T47D (cell line): ENCODE measurements around the gene CPEB4.

ENCODE experiments used
- DNase-seq, 2 experiments: peaks; one replicate each; pipeline versions ENCODE4 v3.0.0 to v3.0.0-alpha.2; 2011 to 2012; ENCODE audit warnings: low read depth in 1 of 2, low spot score in 1 of 2
- JUND ChIP-seq: IDR thresholded peaks from 2 replicates; pipeline ENCODE4 v1.6.1; 2012; ENCODE audit warnings: low read depth
- in situ Hi-C: cut with HindIII; loops from 2 replicates; pipeline ENCODE4 v1.10.0; 2016; ENCODE audit warnings: low sequenced_read_pairs, low pct_unique_long_range_greater_than_20kb

CPEB4 gene

DNA sequence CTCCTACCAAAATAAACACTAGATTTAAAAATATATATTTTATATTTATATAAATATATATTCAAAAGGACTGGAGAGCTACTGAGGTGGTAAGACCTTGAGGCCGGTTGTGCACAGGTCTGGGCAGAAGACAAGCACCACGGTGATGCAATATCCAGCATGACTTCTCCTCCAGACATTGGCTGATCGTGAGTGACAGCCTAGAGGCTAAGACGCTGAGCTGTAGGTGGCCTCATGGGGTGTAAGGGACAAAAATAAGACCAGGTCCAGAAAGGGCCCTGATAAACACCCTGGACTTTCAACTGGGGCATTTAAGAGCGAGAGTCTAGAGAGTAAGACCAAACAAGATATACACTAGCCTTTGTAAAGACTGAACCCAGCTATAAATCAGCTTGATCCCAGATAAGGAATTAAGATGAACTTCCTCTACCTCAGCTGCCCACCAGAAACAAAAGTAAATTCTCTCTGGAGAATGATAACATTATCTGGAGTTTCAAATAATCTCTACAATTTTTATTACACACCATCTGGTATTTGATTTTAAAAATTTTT, 86.6 kb downstream of the CPEB4 start:
- in situ Hi-C loops, result no loop called here
- TF ChIP-seq JUND, result no peak
- peak in 1 of 2 experiments; percentile 54 for DNase-seq

GRCh38 chr5:173981185-173981761, 93.1 kb downstream of the CPEB4 start:
- DNase-seq, result no peak
- no peak for TF ChIP-seq JUND
- in situ Hi-C loops, result no loop called here

DNA sequence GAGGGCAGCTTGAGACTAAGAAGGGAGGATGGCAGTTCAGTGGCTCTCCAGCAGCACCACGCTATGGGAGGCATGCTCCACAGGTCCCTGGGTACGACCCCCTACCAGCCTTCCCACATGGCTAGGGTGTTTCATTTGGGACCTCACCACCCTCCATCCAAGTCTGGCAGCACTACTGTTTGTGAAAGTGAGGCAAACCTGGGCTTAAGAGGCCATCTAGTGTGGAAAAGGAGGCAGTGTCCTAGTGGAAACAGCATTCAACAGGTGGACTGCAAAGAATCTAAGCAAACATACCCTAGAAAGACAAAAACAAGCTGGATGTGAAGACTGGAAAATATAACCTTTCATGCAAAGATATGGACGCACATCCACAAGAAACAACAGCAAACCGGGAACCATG, 96.1 kb downstream of the CPEB4 start:
- no peak for TF ChIP-seq JUND
- peak; percentile 45 to 83 for DNase-seq
- in situ Hi-C loops, result no loop called here

DNA sequence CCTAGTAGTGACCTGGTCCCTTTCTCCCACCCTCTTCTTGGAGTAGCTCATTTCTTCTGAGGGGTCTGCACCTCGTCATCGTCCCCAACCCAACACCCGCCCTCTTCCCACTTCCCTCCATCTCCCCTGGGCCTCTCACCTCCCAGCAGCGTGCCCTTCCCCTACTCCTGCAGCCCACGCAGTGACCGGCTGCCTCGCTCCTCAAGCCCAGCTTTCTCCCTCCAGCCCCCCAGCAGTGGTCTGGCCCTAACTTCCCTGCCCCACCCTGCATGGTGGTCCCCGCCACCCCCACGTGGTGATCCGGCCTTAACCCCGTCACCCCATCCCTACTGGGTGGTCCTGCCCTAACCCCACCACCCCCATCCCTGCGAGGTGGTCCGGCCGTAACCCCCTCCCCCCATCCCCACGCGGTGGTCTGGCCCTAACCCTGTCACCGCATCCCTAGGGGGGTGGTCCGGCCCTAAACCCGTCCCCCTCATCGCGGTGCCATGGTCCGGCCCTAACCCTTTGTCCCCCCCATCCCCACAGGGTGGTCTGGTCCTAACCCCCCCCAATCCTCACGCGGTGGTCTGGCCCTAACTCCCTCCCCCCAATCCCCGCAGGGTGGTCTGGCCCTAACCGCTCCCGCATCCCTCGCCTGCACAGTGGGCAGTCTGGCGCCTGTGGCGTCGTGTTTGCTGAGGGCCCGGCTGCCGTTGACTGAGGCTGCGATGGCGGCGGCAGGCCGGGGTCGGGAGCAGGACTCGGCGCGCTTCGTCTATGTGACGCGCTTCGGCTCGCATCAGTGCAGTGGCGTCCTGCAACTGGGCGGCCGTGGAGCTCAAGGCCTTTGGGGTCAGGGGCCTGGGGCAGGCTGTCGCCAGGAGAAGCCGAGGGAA, 100.6 kb downstream of the CPEB4 start, which contains the start of gene C5orf47:
Gene C5orf47, plus strand, starts transcription at position 617 of the 878 bp plus-strand sequence. Its CDS starts 94 bp downstream, at position 711.
- no peak for DNase-seq
- in situ Hi-C loops, result no loop called here
- no peak for TF ChIP-seq JUND

GRCh38 chr5:173989432-173990082, 101.4 kb downstream of the CPEB4 start:
- in situ Hi-C loops, result no loop called here
- TF ChIP-seq JUND, result no peak
- DNase-seq, result no peak

DNA sequence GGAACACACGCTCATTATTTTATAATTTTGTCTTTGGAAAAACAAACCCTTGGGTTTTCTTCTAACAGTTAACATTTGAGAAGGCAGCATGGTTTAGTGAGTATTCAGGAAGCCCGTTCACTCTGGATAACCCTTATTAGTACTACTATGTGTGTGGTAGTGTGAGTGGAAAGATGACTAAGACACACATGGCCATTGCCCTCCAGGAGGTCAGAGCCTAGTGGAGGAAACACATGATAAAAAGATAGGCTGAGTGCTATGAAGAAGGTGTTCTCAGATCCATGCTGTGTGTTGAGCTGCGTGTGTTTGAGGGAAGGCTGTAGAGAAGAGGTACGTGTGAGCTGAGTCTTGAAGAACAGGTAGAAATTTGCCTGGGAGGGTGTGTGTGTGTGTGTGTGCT, 109.2 kb downstream of the CPEB4 start:
- in situ Hi-C loops, result no loop called here
- no peak for TF ChIP-seq JUND
- no peak for DNase-seq

DNA sequence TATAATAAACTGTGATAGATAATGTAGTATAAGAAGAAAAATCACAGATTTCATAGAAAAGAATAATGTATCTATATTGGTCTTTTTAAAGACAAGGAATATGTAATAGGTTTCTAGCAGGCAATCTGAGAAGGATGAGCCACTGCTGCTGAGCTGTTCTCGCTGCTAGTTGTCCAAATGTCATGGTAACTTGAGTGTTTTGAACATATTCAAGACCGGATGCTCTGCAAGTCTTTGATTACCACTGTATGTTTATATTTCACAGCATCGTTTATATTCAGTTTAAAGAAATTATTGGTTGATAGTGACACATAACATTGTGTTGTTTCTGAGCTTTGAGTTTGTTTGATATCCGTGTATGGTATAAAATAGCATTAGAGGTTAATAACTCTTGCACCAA, 110.4 kb downstream of the CPEB4 start:
- in situ Hi-C loops, result no loop called here
- no peak for TF ChIP-seq JUND
- DNase-seq, result no peak

DNA sequence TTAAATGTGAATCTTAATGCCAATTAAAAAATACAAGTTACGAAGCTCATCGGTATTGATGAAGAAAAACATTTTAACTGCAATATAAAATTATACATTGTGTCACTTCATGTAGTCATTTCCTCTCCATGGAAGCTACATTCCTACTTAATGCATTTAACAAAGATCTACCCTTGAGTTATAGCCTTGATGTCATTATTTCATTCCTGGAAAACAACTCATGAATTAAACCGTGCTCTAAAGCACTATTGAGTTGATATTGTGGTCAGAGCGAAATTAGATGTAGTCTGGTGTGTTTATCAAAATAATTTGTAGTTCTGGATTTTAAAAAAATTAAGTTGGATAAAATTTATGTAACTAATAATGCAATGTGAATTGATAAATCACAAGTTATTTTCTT, 111.9 kb downstream of the CPEB4 start:
- in situ Hi-C loops, result no loop called here
- no peak for DNase-seq
- TF ChIP-seq JUND, result no peak

GRCh38 chr5:174003795-174004194, 115.6 kb downstream of the CPEB4 start:
- peak in 1 of 2 experiments; percentile 5 for DNase-seq
- in situ Hi-C loops, result no loop called here
- TF ChIP-seq JUND, result no peak

DNA sequence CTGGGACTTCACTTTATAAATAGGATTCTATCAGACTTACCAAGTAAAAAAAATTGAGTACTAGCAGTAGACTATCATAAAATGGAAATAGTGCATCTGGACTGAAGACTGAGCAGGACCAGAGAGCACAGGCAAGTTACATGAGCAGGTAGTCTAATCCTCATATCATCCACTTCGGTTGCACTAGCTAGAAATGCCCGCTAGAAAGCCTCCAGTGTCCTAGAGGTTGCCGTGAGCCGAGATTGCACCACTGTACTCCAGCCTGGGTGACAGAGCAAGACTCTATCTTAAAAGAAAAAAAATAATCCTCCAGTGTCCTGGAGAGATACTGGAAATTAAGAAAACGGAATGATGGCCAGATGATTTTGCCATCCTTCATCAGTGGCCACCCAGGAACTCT, 120.8 kb downstream of the CPEB4 start:
- no peak for TF ChIP-seq JUND
- no peak for DNase-seq
- in situ Hi-C loops, result no loop called here

GRCh38 chr5:174010365-174010764, 122.2 kb downstream of the CPEB4 start:
- in situ Hi-C loops, result no loop called here
- TF ChIP-seq JUND, result no peak
- DNase-seq, result no peak

GRCh38 chr5:174011441-174011840, 123.3 kb downstream of the CPEB4 start:
- no peak for DNase-seq
- in situ Hi-C loops, result no loop called here
- no peak for TF ChIP-seq JUND
